ENCODE data around the gene NR2C2AP. TPM values are rescaled to one million over a fixed set of nuclear protein-coding genes. Genes with fewer than 3 reads are reported as not detected.

Gene NR2C2AP
- total and polyA plus RNA-seq, 2 of the 13 experiments (the other 11 are each of a cell fraction or from before 2014, with no cell fraction given): 12.2 to 26.8 TPM

GRCh38 chr19:19192078-19192882, 10.9 kb downstream of the NR2C2AP start, which contains the start of the genes BORCS8 and RFXANK (continued):
- TF ChIP-seq ZKSCAN5 (CRISPR knock-in tag; IDR thresholded peaks at IDR 0.05) (no peak), NCOA2 (CRISPR knock-in tag; IDR thresholded peaks at IDR 0.05) (0 out of 2 replicates have a peak, but pooled peaks have one; percentile 49), ATM (IDR thresholded peaks at IDR 0.05; ENCODE audit: borderline replicate concordance) (no peak), GZF1 (CRISPR knock-in tag; IDR thresholded peaks at IDR 0.05) (no peak; the same call in 1 of the 2 replicates), ZFP36L2 (CRISPR knock-in tag; IDR thresholded peaks at IDR 0.05) (peak; percentile 25; the same call in 1 of the 2 replicates), PHF20 (CRISPR knock-in tag; IDR thresholded peaks at IDR 0.05) (peak; percentile 98), MED1 (CRISPR knock-in tag; IDR thresholded peaks at IDR 0.05) (no peak; the same call in 1 of the 2 replicates), DNMT1 (CRISPR knock-in tag; IDR thresholded peaks at IDR 0.05) (peak; percentile 65; the same call in 1 of the 2 replicates), ZNF652 (CRISPR knock-in tag; IDR thresholded peaks at IDR 0.05; ENCODE audit: borderline replicate concordance, low read depth) (peak; percentile 35; the same call in 1 of the 2 replicates), KIAA2018 (CRISPR knock-in tag; IDR thresholded peaks at IDR 0.05; ENCODE audit: borderline replicate concordance) (no peak), CBX5 (CRISPR knock-in tag; IDR thresholded peaks at IDR 0.05; ENCODE audit: borderline replicate concordance) (no peak), ZEB1 (IDR thresholded peaks at IDR 0.05; ENCODE audit: insufficient replicate concordance, low read depth) (peak; percentile 58), ZNF841 (CRISPR knock-in tag; IDR thresholded peaks at IDR 0.05; ENCODE audit: borderline replicate concordance) (no peak)
- TF ChIP-seq, protein P1, sequence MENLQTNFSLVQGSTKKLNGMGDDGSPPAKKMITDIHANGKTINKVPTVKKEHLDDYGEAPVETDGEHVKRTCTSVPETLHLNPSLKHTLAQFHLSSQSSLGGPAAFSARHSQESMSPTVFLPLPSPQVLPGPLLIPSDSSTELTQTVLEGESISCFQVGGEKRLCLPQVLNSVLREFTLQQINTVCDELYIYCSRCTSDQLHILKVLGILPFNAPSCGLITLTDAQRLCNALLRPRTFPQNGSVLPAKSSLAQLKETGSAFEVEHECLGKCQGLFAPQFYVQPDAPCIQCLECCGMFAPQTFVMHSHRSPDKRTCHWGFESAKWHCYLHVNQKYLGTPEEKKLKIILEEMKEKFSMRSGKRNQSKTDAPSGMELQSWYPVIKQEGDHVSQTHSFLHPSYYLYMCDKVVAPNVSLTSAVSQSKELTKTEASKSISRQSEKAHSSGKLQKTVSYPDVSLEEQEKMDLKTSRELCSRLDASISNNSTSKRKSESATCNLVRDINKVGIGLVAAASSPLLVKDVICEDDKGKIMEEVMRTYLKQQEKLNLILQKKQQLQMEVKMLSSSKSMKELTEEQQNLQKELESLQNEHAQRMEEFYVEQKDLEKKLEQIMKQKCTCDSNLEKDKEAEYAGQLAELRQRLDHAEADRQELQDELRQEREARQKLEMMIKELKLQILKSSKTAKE (CRISPR knock-in tag; IDR thresholded peaks at IDR 0.05; ENCODE audit: borderline replicate concordance): no peak
- TF ChIP-seq, protein P2, sequence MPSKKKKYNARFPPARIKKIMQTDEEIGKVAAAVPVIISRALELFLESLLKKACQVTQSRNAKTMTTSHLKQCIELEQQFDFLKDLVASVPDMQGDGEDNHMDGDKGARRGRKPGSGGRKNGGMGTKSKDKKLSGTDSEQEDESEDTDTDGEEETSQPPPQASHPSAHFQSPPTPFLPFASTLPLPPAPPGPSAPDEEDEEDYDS (CRISPR knock-in tag; IDR thresholded peaks at IDR 0.05): peak; percentile 67
- TF ChIP-seq, protein P3, sequence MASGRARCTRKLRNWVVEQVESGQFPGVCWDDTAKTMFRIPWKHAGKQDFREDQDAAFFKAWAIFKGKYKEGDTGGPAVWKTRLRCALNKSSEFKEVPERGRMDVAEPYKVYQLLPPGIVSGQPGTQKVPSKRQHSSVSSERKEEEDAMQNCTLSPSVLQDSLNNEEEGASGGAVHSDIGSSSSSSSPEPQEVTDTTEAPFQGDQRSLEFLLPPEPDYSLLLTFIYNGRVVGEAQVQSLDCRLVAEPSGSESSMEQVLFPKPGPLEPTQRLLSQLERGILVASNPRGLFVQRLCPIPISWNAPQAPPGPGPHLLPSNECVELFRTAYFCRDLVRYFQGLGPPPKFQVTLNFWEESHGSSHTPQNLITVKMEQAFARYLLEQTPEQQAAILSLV (CRISPR knock-in tag; IDR thresholded peaks at IDR 0.05; ENCODE audit: borderline replicate concordance): peak; percentile 86; the same call in 1 of the 2 replicates

Data from HepG2 (cell line).